ENCODE results near the gene INPPL1.
"Not testable (repeated sequence)": the region's sequence is repeated elsewhere in the genome, so short reads cannot be mapped to it uniquely, and the experiment has no call there.

The INPPL1 gene

DNA sequence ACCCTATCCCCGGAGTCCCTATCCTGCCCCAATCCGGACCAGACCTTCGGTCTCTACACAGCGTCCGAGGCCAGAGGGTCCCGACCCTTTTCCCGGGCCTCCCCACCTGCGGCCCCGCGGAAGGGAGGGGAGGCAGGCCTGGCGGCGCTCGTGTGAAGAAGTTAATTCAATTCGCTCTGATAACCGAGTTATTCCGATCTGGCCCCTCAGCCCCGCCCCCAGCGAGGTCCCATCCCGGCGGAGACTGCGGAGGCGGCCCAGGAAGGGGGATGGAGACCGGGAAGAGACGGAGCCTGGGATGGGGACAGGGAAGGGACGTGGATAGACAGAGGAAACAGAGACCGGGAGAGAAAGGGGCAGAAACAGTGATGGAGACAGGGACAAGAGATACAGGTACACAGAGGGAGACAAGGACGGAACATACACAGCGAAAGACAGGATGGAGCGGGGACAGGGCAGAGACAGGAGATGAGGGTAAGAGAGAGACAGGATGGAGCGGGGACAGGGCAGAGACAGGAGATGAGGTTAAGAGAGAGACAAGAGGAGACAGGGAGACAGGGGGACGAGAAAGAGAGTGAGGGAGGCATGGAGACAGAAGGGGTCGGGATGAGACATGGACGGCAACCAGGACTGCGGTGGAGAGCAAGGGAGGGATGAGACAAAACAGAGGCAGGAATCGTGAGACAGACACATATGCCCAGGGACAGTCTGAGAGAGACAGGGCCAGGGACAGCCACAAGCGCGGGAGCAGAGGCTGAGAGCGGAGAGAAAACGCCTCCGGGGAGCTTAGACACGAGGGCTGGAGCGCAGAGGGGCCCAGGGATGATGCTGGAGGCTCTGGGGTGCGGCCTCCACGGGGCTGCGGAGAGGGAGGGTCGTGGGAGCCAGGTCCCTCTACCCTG, 20.0 kb downstream of the INPPL1 start:
- DNase-seq: no peak

- no peak for DNase-seq
Observed at GRCh38 chr11:72245263-72245816, 20.8 kb downstream of the INPPL1 start.

- DNase-seq: no peak
Observed at GRCh38 chr11:72247584-72247983, 23.0 kb downstream of the INPPL1 start.

DNA sequence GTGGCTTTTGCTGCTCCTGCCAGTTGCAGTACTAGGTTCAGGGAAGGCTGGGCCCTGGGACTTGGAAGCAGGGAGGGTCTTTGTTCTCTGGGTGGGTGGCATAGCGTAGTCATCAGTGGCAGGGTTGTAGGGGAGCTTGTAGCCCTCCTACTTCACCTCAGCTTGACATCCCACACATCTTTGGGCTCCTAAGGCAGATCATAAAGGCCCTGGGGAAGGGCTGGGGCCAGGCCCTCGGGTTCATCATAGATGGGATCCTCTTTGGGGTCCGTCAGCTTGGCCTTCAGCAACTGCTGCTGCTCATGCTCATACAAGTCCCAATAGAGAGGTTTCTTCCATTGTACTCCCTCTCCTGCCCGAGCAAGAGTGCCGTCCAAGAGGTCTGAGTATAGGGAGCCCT, 25.4 kb downstream of the INPPL1 start:
- DNase-seq: no peak

DNA sequence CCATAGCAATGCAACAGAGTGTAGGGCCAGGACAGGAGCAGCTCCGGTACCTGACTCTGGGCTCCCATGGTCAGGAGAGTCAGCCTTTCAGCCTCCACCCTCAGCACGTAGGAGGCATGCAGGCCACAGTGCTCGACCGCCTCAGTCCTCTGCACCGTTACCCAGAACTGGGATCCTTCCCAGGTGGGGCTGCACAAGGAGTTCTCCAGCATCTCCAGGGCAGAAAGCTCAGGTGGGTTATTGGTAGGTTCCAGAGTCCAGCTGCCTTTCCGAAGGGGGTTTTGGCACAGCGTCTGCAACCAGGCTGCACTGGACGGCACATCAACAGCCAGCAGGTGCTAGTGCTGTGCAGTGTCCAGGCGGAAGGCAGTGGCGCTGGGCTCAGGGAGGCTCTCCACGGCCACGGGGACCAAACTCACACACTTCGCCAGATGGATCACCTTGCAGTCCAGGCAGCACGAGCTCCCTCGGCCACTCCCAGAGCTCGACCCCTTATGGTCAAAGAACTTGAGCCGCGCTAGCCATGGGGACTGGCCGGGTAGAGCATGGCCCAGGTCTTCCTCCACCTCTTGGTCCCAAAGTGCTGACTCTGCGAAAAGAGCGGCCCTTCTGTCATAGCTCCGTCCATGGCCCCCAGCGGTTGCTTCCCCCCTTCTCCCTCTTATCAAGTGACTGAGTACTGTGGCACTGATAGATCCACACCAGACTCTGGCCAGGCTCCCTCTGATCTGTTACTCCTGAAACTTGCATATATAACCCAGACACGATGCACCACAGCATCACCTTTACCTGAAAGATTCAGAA, 26.3 kb downstream of the INPPL1 start:
- DNase-seq: no peak

DNA sequence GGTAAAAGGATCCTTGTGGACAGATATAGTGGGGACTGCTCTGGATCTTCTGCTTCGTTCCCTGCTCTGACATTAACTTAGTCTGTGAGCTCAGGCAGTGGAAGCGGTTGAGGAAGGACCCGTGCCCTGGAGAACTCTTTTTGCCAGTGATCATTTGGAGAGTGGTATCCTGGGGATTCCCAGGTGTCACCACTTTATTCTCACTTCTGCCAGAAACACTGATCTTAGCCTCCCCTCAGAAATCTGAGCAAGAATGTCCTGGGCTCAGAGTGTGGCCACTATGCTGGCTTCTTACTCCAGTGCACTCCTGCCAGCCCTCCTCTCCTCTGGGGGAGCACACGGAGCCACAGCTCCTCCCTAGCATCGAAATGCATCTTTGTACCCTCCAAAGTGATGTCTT, 27.0 kb downstream of the INPPL1 start:
- DNase-seq: no peak

GRCh38 chr11:72253392-72253791, 28.8 kb downstream of the INPPL1 start:
- DNase-seq: no peak

GRCh38 chr11:72254299-72254993, 29.9 kb downstream of the INPPL1 start:
- no peak for DNase-seq

DNA sequence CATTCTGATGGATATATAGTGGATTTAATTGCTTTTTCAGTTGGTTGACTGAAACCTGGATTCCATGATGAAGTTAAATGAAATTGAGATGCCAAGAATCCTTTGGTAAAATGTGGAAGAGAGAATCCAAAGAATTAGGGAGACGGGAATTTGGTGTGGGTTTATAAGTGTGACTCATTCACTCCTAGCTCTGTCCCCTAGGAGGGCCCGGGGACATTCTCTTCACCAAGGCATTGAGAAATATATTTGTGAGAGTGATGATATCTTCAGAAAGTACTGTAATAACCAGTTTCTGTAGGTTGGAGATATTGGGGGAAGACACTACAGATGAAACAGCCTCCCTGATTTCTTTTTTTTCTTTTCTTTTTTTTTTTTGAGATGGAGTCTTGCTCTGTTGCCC, 33.0 kb downstream of the INPPL1 start:
- no peak for DNase-seq

DNA sequence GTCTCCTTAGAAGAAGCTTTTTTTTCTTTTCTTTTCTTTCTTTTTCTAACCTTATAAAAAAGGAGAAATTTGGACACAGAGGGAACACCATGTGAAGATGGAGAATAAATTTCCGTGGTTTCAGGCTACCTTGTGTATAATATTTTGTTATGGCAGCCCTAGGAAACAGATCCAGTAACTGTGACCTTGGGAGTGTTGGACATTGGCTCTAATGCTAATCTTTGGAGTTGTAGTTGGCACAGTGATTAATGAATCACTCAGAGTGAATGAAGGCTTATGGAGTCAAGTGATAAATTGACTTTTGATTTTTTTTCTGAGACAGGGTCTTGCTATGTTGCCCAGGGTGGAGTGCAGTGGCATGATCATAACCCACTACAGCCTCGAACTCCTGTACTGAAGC, 34.9 kb downstream of the INPPL1 start:
- DNase-seq: no peak

- no peak for DNase-seq
Observed at GRCh38 chr11:72260574-72260973, 36.0 kb downstream of the INPPL1 start.

GRCh38 chr11:72263361-72263760, 38.8 kb downstream of the INPPL1 start:
- no peak for DNase-seq

GRCh38 chr11:72265951-72266350, 41.4 kb downstream of the INPPL1 start:
- no peak for DNase-seq

- DNase-seq: not testable (repeated sequence)
Observed at GRCh38 chr11:72266960-72267359, 42.4 kb downstream of the INPPL1 start.

- no peak for DNase-seq
Observed at GRCh38 chr11:72267956-72268617, 43.5 kb downstream of the INPPL1 start.

GRCh38 chr11:72271980-72272379, 47.4 kb downstream of the INPPL1 start:
- no peak for DNase-seq

DNA sequence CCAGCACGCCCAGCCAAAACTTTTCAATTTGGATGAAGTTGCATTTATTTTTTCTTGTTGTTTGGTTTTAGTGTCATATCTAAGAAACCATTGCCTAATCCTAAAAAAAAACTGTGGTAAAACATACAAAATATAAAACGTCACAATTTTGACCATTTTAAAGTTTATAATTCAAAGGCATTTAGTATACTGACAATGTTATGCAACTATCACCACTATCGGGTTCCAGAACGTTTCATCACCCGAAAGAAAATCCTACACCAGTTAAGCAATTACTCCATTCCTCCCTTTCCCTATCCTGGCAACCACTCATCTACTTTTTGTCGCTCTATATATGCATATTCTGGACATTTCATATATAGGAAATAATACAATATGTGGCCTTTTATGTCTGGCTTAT, 49.9 kb downstream of the INPPL1 start:
- no peak for DNase-seq

GRCh38 chr11:72278905-72279304, 54.3 kb downstream of the INPPL1 start:
- DNase-seq: peak; percentile 57

DNA sequence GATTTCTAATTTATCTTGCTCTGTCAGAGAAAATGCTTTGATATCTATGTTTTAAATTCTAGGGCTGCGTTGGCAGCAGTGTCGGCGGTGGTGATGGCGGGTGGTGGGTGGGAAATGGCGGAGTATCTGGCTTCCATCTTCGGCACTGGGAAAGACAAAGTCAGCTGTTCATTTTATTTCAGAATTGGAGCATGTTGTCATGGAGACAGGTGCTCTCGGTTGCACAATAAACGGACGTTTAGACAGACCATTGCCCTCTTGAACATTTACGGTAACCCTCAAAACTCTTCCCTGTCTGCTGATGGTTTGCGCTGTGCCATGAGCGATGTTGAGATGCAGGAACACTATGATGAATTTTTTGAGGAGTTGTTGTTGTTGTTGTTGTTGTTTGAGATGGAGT, 55.5 kb downstream of the INPPL1 start:
- DNase-seq: no peak

- DNase-seq: no peak
Observed at GRCh38 chr11:72280726-72281315, 56.3 kb downstream of the INPPL1 start.

DNA sequence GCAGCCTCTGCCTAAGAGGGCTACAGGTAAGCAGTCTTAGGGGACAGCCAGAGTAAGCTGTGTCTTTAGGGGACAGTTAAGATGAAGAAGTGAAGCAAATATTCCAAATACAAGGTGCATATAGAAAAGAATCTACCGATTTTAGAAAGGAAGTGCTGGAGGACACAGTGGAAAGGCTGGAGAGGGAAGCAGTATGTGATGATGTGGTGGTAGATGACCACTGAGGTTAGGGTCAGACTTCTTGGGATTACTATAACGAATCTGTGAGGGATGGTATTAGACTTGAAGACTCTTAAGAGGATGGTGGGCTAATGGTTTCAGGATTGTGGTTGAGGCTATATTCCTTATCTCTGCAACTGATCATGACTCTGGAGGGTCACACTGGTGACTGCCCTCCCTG, 59.4 kb downstream of the INPPL1 start:
- DNase-seq: no peak

DNA sequence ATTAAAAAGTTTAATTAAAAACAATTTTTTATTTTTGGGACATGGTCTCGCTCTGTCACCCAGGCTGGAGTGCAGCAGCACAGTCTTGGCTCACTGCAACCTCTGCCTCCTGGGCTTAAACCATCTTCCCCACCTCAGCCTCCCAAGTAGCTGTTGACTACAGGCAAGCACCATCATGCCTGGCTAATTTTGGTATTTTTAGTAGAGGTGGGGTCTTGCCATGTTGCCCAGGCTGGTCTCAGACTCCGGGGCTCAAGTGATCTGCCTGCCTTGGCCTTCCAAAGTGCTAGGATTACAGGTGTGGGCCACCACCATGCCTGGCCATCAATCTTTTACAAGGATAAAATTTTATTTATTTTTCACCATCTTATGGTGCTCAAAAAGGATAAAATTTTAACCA, 62.7 kb downstream of the INPPL1 start:
- DNase-seq: no peak
